Heart left ventricle (tissue), 16 donors: ENCODE data around the gene TNFSF15. TPM values are rescaled to one million over a fixed set of nuclear protein-coding genes. Genes with fewer than 3 reads are reported as not detected.

ENCODE experiments used
- ATAC-seq, 4 donors: fragments of 200-7000 bp; cut with Tn5 transposase; one replicate each; pipeline ENCODE4 v1.9.1; 2020 to 2022; ENCODE audit warnings: moderate library complexity in 4 of 4, mild to moderate bottlenecking in 3 of 4, moderate number of reproducible peaks in 1 of 4
- DNase-seq, 5 donors: peaks; one replicate each; pipeline ENCODE4 v3.0.0-alpha.2; 2020
- H3K27ac ChIP-seq, 12 donors: fragments of 200-600 bp; sonication (generic) in 4 of 12; one replicate each; pipeline versions ENCODE4 v1.5.0 to v1.8.0; 2016 to 2022; ENCODE audit warnings: mild to moderate bottlenecking in 2 of 12
- H3K27me3 ChIP-seq, 9 donors: fragments of 200-600 bp; sonication (generic) in 2 of 9; one replicate each; pipeline versions ENCODE4 v1.5.1 to v1.8.0; 2016 to 2022; ENCODE audit warnings: mild to moderate bottlenecking in 3 of 9
- H3K36me3 ChIP-seq, 9 donors: fragments of 200-600 bp; sonication (generic) in 2 of 9; one replicate each; pipeline versions ENCODE4 v1.5.0 to v1.8.0; 2018 to 2022; ENCODE audit warnings: mild to moderate bottlenecking in 2 of 9
- H3K4me1 ChIP-seq, 12 donors: fragments of 200-600 bp; sonication (generic) in 4 of 12; one replicate each; pipeline versions ENCODE4 v1.5.0 to v1.8.0; 2016 to 2022; ENCODE audit warnings: mild to moderate bottlenecking in 3 of 12
- H3K4me3 ChIP-seq, 12 donors: fragments of 200-600 bp; sonication (generic) in 4 of 12; one replicate each; pipeline versions ENCODE4 v1.5.0 to v1.8.0; 2017 to 2022; ENCODE audit warnings: mild to moderate bottlenecking in 9 of 12, moderate library complexity in 4 of 12
- H3K9me3 ChIP-seq, 12 donors: fragments of 200-600 bp; sonication (generic) in 4 of 12; one replicate each; pipeline versions ENCODE4 v1.5.0 to v1.8.0; 2016 to 2022; ENCODE audit warnings: mild to moderate bottlenecking in 1 of 12
- POLR2A ChIP-seq, 2 donors: fragments of 450-650 bp; IDR thresholded peaks; one replicate each; pipeline ENCODE4 v1.6.1; 2017; ENCODE audit warnings: antibody characterized with exemption in 2 of 2, mild to moderate bottlenecking in 2 of 2, moderate library complexity in 2 of 2
- WGBS, 4 donors: extraction: QIAGEN DNeasy Blood & Tissue Kit in 2 of 4; methylation state at CpG; one replicate each; pipeline versions ENCODE4 v1.1.5 to v1.1.7; 2013 to 2018; 5-methylcytosine and 5-hydroxymethylcytosine counted together
- intact Hi-C, 10 donors: fragments of 100-400 bp; cut with DNase I; formaldehyde crosslinking; loops; one replicate each; pipeline versions ENCODE4 v1.11.1 to v1.14.2; 2022
- polyA plus RNA-seq, 2 donors: library from polyadenylated mRNA; stranded (reverse); fragments of 200-250 nt; gene quantifications; one replicate each; pipeline ENCODE4 v1.2.3, GENCODE V29; 2013
- total RNA-seq, 9 donors: library from RNA; depleted of rRNA in 2 of 9; stranded (reverse); fragments of >200 nt in 2 of 9; fragmentation: NEBNext Ultra II Directional in 3 of 9; extraction: Animal tissue kit (Norgen Biotek cat#: 25700) in 3 of 9; gene quantifications; one replicate each; pipeline versions ENCODE4 v1.1.0 to v1.2.4, GENCODE V29; 2016 to 2023
- TF ChIP-seq, protein P1 (sequence below), 12 donors: fragments of 200-600 bp; sonication (generic) in 4 of 12; IDR thresholded peaks; one replicate each; pipeline versions ENCODE4 v1.5.0 to v1.8.0; 2018 to 2022; ENCODE audit warnings: antibody characterized with exemption in 12 of 12, mild to moderate bottlenecking in 5 of 12
- donor health status: ischemic (EF 13 %, LVEDD 7.1; RV severe dilation, severe dysfunction).
- donor health status: healthy with polysubstance abuse.
- donor health status: DM: no; HTN: yes; CAD: no.
- donor health status: DM: no; HTN: no; CAD: no.
- donor health status: ischemic (EF 25% LVEDD 6.9; RV normal size, moderate dysfunction).
- donor health status: ischemic (EF 25% LVEDD 5.7; RV mildly dilated, moderate dysfunction).
- donor health status: healthy.
- donor health status: DM: yes; HTN: yes; CAD: no.
- donor health status: ischemic (EF 35%, LVEDD 5.7; RV mildly dilated, moderate dysfunction).
- donor health status: nonischemic (EF 11% LVEDD 7.7; RV severe dilation, severe dysfunction).
- donor health status: DM: yes; HTN: yes; CAD: no.
- donor health status: PGD.
- donor health status: ischemic (EF 29% LVEDD 5.4; RV normal size, mild dysfunction).
- donor health status: nonischemic (EF 23%, LVEDD 6.1; RV moderate dilation, normal function).

The TNFSF15 gene
- total and polyA plus RNA-seq, 11 donors: 0.03 to 1.4 (median 0.16) TPM; not detected in 5

DNA sequence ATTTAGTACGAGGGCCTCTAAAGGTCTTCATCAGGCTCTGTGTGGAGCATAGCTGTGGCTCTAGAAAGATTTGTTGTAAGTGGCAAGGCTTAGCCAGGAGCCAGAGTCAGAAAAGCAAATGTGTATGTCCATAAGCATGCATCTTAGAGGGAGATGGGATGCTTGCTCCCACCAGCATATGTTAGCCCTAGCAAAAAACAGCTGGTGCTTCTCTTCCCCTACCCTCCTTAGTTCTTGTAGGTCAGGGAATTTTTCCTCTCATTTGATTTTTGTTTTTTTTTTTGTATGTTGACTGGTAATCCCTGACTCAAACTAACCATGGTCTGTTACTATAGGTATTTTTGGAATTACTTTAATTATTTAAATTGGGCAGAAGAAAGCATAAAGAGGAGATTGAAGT is 7.7 kb downstream of the TNFSF15 start:
- Histone ChIP-seq H3K27me3 (peaks cover 0 to 3% (median 0%) of the 10 kb centered on the region in 9 donors), H3K4me1 (peaks cover 0 to 4% (median 0%) of the 10 kb centered on the region in 12 donors), H3K9me3 (no peaks in the 10 kb centered on the region), H3K27ac (no peak overlapping the region), H3K4me3 (no peak overlapping the region), H3K36me3 (no peaks in the 10 kb centered on the region)
- no peak for DNase-seq
- ATAC-seq: no peak
- intact Hi-C loops: no loop called here
- TF ChIP-seq POLR2A (IDR thresholded peaks at IDR 0.05): no peak
- TF ChIP-seq, protein P1, sequence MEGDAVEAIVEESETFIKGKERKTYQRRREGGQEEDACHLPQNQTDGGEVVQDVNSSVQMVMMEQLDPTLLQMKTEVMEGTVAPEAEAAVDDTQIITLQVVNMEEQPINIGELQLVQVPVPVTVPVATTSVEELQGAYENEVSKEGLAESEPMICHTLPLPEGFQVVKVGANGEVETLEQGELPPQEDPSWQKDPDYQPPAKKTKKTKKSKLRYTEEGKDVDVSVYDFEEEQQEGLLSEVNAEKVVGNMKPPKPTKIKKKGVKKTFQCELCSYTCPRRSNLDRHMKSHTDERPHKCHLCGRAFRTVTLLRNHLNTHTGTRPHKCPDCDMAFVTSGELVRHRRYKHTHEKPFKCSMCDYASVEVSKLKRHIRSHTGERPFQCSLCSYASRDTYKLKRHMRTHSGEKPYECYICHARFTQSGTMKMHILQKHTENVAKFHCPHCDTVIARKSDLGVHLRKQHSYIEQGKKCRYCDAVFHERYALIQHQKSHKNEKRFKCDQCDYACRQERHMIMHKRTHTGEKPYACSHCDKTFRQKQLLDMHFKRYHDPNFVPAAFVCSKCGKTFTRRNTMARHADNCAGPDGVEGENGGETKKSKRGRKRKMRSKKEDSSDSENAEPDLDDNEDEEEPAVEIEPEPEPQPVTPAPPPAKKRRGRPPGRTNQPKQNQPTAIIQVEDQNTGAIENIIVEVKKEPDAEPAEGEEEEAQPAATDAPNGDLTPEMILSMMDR (IDR thresholded peaks at IDR 0.05): no peak
- WGBS, 4 donors: 71 to 82% (median 78%) methylated on average over 1 of the region's 1 CpG

GRCh38 chr9:114792396-114792795 is 13.4 kb downstream of the TNFSF15 start:
- DNase-seq (no peak), ATAC-seq (no peak)
- no peaks in the 10 kb centered on the region for H3K27me3 ChIP-seq
- no peaks in the 10 kb centered on the region for H3K9me3 ChIP-seq
- H3K36me3 ChIP-seq: no peaks in the 10 kb centered on the region
- no peak overlapping the region for H3K4me3 ChIP-seq
- H3K4me1 ChIP-seq: peaks cover 0 to 4% (median 0%) of the 10 kb centered on the region in 12 donors
- 88 to 91% (median 91%) methylated on average over 4 of the region's 4 CpGs for WGBS, 4 donors
- no peak overlapping the region for H3K27ac ChIP-seq
- intact Hi-C loops: no loop called here
- TF ChIP-seq, protein P1 (IDR thresholded peaks at IDR 0.05): no peak
- TF ChIP-seq POLR2A (IDR thresholded peaks at IDR 0.05): no peak

- no peak for ATAC-seq
- DNase-seq: no peak
- Histone ChIP-seq H3K27ac (no peak overlapping the region), H3K36me3 (no peaks in the 10 kb centered on the region), H3K4me3 (no peak overlapping the region), H3K4me1 (peaks cover 0 to 4% (median 0%) of the 10 kb centered on the region in 12 donors), H3K9me3 (no peaks in the 10 kb centered on the region), H3K27me3 (no peaks in the 10 kb centered on the region)
- TF ChIP-seq POLR2A (IDR thresholded peaks at IDR 0.05): no peak
- TF ChIP-seq, protein P1 (IDR thresholded peaks at IDR 0.05): no peak
- WGBS, 4 donors: 83 to 91% (median 88%) methylated on average over 2 of the region's 2 CpGs
- intact Hi-C loops: no loop called here
These were observed 14.1 kb downstream of the TNFSF15 start for GRCh38 chr9:114791736-114792135.

DNA sequence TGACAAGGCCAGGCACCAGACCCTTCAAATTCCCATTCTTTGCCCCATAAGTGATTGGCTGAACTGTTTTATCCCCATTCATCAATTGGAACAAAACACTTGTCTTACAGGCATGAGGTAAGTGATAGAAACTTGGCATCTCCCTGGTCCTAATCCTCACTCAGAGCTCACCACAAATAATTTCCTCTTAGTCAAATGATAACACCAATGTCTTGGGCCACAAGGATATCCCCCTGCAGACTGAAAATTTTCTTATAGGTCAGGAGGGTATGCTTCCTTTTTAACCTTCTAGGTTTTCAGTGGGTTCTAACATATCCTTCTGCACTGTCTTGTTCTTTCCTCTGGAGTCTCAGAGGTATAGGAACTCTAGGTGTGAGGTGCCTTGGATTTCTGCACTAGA is 14.5 kb downstream of the TNFSF15 start:
- peaks cover 0 to 4% (median 0%) of the 10 kb centered on the region in 12 donors for H3K4me1 ChIP-seq
- no peak overlapping the region for H3K27ac ChIP-seq
- no peak overlapping the region for H3K4me3 ChIP-seq
- ATAC-seq: no peak
- TF ChIP-seq, protein P1 (IDR thresholded peaks at IDR 0.05): no peak
- TF ChIP-seq POLR2A (IDR thresholded peaks at IDR 0.05): no peak
- intact Hi-C loops: no loop called here
- no peaks in the 10 kb centered on the region for H3K9me3 ChIP-seq
- H3K36me3 ChIP-seq: no peaks in the 10 kb centered on the region
- H3K27me3 ChIP-seq: no peaks in the 10 kb centered on the region
- no peak for DNase-seq
